HG03097 (cell line): ENCODE data around the gene SLAMF9.

Source experiments
- ATAC-seq: cut with Tn5 transposase; IDR thresholded peaks from one replicate; pipeline ENCODE4 v1.9.1; 2021; ENCODE audit not compliant: unreplicated experiment, low FRiP score

SLAMF9 gene

DNA sequence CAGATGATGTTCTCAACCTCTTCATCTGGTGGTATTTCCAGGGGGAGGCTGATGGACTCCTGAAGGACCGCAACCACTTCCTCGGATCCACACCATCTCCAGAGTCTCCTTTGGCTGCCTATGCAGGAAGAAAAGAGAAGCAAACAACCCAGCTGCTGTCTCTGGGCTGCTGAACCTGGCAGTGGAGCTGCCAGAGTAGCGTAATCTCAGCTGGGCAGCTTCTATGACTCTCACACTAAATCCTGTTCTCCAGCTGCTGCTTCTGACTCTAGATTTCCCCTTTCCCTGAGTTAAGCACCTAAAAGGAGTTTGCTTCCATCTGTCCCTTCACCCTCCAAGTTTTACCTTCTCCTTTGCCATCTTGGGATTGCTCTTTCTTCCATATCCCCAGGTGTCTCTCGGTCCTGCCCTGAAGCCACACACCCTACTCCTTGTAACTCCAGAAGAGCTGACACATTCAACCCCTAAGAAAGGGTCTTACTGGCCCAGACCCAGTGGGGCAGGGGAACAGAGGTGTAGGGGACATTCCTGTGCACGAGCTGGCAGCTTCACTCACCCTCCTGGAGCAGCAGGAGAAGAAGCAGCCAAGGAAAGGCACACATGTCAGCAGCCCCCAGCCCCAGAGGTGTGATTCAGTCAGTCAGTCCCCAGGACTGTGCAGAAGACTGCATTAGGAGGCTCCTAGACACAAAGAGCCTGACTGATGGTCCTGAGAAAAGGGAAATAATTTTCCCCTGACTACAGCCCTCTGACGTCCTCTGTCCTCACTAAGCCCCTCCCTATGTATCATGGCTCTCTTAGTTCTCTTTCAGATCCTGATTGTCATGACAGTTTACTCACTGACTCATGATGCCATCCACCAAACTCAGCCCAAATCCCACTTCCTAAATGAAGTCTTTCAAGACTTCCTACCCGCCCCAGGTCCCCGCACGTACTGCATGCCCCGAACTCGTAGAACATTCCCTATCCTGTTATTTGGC is at the start of gene SLAMF9:
TSS of gene SLAMF9 (minus strand) at position 702 of the 980 bp plus-strand sequence. CDS start at position 602, 100 bp downstream.
- ATAC-seq = no peak

DNA sequence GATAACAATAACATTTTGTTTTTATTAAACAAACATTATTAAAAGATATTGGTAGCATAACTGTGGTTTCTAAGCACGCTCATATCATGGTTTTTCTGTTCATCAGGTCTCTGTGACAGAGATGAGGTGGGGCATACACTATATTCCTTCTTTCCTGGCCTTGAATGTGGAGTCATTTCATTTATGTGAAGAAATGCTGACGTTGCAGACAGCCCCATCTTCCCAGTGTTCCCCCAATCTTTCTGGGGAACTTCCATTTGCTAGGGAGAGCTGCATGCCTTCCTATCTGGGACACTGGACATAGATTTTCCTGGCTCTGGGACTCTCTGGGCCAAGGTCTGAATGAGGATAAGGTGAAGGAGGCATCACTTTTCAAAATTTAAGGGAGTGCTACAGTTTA is 47.4 kb upstream of the SLAMF9 start:
- no peak for ATAC-seq

DNA sequence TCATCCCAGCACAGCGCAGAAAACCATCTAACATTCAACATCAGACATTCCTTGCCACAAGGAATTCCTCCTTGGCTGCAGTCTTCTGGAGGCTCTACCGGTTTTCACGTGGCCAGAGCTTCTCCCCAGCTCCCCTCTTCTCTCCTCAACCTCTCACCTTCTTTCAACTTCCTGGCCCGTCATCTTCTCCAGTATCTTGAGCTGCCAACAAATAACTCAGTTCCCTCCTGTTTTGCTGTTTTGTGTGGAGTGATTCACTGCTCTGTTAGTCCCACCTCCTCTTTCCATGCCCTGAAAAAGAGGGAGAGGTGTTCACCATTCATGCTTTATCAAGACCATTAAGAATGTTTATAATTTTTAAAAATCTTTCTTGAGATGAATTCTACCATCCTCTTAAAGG is 45.2 kb upstream of the SLAMF9 start:
- ATAC-seq = no peak

DNA sequence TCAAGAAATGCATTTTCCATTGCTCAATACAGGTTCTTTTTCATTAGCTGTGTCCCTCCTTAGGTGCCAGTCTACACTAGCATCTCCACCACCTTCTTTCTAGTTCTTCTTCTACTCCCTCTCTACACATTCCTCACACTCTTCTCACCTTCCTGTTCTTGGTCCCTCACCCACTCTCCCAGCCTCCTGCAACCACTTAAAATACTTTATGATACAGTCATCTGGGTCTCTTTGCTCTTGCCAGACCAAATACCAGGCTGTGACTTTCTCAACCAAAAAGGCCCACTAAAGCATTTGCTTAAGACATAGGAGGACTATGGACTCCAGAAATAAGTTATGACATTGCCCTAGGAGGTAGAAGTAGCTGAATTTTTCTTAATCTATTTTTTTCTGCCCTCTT is 42.6 kb upstream of the SLAMF9 start:
- no peak for ATAC-seq

DNA sequence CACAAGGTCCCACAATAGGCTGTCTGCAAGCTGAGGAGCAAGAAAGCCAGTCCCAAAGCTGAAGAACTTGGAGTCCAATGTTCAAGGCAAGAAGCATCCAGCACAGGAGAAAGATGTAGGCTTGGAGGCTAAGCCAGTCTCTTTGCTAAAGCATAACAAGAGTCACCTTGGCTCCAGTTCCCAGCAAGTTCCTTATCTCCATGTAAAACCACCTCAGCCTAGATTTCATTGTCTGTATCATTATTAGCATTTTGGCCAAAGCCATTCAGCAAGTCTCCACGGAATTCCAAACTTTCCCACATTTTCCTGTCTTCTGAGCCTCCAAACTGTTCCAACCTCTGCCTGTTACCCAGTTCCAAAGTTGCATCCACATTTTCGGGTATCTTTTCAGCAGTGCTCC is 40.9 kb upstream of the SLAMF9 start:
- ATAC-seq = no peak

DNA sequence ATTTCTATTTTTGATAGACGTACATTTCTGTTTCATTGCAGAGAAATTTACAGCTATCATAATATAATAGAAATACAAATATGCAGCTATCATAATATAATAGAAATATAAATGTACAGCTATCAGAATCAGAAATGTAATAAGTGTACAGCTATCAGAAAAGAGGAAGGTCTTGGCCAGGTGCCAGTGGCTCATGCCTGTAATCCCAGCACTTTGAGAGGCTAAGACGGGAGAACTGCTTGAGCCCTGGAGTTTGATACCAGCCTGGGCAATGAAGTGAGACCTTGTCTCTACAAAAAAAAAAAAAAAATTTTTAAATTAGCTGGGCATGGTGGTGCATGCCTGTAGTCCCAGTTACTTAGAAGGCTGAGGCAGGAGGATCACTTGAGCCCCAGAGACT is 39.9 kb upstream of the SLAMF9 start:
- ATAC-seq = no peak

DNA sequence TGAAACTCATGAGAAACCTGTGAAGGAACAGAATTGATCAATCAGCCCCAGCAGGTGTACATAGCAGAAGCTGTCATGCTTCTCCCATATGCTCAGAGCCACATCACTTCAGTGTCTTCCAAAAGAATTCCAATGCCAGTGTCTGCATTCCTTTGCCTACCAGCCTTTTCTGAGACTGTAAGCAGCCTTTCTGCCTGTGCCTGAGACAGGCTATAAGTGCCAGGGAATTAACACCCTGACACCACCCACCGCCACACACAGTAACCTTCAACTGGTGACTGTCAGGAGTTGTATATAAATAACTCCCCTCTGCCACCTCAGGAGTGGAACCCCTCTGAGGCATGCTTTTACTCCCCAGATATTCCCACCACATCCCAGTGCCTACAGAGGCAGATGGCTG is 38.1 kb upstream of the SLAMF9 start:
- no peak for ATAC-seq

DNA sequence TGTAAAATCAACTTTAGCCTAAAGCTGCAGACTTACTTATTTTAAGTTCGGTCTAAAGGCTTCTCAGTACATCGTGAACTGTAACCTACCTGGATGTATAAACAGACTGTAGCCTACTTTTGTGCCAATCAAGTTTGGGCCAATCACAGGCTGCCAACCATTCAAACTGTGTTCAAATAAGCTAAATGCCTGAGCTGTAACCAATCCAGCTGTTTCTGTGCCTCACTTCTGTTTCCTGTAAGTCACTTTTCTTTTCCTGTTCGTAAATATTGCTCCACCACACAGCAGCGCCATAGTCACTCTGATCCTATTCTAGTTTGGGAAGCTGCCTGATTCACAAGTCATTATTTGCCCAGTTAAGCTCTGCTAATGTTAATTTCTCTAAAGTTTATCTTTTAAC is 37.5 kb upstream of the SLAMF9 start:
- no peak for ATAC-seq

DNA sequence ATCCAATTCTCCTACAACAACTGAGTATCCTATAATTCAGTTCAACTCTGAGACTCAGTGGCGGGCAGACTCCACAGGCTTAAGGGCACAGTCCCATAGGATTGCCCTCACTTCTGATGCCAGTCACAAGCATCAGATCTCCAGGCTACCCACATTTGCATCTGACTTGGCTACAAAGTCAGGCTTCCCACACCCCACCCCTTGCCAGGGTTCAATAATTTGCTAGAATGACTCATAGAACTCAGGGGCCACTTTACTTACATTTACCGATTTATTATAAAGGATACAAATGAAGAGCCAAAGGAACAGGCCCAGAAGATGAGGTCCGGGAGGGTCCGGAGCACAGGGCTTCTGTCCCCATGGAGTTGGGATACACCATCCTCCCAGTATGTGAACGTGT is 36.0 kb upstream of the SLAMF9 start:
- ATAC-seq = no peak

DNA sequence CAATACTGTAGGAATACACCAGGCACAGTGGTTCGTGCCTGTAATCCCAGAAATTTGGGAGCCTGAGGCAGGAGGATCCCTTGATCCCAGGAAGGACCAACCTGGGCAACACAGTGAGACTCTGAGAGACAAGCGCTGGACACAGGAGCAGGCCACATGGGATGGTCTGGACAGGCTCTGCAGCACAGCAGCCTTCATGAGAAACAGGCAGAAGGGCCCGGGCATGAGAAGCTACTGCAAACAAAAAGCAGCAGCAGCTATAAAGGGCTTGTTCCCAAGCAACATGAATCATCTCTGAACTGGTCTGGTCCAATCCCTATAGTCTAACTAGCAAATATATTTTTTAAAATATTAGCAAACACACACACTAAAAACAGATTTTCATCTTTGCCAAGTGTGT is 35.5 kb upstream of the SLAMF9 start:
- ATAC-seq = no peak

DNA sequence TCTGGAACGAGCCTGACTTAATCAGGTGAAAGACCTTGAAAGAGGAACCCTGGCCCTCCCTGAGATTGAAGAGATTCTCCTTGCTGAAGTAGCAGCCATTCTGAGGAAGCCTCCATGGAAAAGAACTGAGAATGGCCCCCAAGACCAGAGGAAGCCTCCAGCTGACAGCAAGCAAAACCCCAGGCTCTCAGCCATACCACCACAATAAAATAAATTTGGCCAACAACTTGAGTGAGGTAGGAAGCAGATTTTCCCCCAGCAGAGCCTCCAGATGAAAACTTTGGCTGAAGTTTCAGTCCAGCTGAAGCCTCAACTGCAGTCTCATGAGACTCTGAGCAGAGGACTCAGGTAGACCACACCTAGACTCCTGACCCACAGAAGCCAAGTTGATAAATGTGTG is 34.0 kb upstream of the SLAMF9 start:
- ATAC-seq = no peak

DNA sequence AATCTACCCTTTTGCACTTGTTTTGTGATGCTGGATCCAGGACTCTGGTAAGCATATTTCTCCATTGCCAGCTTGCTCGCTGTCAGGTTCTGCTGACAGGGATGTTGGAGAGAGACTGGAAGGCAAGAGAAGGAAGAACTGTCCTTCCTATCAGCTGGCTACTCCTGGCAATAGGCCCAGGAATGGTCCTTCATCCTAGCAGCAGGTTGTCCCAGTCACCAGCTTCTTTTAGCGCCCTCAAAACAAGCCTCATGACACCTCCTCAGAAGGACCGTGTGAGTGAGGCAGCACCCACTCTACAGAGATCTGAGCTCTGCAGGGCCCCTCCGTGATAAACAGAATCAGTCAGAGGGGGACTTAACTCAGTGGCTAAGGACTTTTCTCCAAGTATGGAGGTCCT is 33.1 kb upstream of the SLAMF9 start:
- ATAC-seq = no peak

DNA sequence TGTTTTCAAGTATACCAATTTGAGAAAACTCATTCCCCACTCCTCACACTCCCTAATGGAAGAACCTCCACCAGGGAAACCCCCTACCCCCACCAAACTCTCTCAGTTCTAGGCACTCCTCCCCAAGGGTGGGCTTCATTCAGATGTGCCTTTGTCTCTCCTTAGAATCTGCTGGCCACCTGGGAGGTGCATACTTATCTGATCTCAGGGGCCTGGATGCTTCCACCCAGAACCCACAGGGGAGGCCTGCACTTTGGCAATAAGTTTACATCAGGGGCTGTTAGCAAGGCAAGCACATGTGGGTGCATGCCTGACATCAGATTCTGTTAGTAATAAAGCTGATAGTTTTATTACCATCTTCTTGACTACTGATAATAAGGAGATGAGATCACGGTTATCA is 32.5 kb upstream of the SLAMF9 start:
- no peak for ATAC-seq

DNA sequence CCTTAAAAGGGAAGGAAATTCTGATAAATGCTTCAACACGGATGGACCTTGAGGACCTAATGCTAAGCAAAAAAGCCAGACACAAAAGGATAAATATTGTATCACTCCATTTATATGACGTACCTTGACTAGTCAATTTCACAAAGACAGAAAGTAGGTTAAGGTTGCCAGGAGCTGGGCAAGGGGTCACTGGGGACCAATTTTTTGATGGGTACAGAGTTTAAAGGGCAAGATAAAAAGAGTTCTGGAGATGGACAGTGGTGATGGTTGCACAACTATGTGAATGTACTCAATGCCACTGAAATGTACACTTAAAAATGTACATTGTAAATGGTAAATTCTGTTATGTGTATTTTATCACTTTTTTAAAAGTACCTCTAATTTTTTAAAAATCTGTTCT is 32.1 kb upstream of the SLAMF9 start:
- ATAC-seq = no peak

DNA sequence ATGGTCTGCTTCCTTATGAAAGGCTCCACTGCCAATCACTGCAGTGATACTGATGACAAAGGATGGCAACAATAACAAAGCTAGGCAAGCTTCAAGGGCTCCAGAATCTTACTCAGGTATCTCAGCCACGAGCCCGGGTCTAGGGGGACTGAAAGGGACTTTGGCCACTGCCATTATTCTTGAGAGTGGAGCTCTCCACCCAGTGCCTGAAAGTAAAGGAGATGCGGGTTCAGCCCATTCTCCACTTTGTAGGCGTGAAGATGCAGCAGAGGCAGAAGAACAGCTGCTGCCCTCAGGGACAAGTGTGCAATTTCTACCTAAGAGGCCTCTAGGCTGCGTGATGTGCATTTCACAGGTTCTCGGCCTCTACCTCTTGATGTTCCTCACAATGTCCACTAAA is 31.4 kb upstream of the SLAMF9 start:
- no peak for ATAC-seq

DNA sequence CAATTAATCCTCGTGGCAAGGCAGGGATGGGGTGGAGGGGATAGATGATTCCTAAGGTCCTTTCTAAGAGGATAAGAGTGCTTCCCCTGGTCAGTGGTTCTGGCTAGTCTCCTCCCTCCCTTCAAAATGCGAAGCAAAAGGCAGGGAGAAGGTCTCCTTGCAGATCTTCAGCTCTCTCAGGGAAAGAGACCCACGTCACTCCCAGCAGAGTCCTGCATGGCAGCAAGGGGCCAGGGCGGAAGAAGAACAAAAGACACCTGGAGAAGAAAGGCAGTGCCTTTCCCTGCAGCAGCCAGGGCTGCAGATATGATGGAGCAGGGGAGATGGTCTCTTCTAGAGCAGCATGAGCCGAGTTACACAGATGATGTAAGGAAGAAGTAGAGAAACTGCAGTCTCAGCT is 29.6 kb upstream of the SLAMF9 start:
- ATAC-seq = no peak

DNA sequence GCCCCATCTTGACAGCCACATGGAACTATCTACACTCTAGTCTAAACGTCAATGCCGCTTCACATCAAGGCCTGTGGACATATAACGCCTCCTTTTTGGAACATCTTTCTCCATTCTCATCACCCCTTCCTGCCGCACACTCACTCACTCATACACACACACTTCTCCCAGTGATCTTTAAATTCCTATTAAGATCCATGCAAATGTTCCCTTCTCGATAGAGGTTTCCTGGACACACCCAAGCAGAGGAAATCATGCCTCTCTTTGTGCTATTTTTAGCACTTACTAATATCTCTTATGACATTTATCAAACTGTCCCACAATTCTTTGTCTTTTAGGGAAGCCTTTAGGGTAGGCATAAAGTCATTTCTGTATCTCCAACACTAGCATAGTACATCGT is 28.2 kb upstream of the SLAMF9 start:
- no peak for ATAC-seq

DNA sequence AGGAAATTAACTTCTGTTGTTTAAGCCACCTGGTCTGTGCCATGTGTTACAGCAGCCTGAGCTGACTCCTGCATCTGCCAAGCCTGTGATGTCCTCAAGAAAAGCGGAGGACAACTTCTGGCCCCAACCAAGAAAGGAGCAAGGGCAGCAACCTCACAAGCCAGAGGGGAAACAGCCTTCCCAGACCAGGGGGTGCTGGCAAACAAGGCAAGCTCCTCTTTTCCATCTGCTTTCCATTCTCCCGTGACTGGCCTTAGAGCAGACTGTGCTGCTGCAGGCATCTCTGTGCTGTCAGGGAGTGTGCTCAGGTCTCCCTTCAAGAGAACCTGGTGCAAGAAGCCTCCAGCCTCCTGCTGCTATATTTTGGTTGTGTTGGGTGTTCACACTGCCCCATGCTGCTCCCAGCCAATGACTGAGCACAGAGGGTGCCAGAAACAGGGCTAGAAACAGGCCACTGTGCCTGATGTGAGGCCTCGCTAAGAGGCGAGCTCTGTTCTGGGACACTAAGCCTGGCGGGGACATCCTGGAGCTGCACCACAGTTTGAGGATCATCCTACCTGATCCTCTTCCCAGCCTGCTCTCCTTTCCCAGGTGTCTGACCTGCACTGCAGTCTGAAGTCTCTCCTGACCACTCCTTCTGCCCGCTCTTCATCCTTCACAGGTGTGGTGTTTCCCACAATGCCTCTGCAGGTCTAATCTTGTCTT is 27.5 kb upstream of the SLAMF9 start:
- no peak for ATAC-seq

DNA sequence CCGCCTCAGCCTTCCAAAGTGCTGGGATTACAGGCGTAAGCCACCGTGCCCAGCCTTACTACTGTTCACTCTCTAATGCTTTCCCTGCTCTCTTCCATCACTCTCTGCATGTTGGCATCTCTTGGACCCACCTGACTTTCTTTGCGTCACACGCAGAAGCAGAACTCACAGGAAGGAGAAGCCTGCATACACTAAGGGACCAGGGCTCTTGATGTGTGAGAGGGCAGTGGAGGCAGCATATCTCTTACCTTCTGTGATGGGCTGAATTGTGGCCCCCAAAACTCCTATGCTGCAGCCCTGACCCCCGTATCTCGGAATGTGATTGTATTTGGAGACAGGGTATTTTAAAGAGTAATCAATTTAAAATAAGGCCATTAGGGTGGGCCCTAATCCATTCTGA is 26.7 kb upstream of the SLAMF9 start:
- no peak for ATAC-seq

DNA sequence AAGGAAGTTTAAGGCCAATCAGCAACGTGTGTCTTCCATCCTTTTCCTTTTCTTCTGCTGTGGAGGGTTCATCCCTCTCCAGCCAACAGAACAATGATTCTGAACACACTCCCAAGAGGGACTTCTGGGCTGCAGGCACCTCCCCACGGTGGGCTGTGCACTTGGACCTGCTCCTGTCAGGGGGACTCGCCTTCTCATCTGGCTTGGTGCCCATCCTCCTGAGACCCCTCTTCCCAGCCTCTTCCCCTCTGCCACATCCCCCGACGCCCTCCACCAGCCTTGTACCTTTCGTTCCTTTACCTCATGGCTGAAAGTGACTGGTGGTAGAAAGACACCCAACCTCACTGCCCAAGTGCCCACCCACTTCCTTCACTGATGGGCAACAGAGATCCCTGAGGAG is 26.0 kb upstream of the SLAMF9 start:
- no peak for ATAC-seq

DNA sequence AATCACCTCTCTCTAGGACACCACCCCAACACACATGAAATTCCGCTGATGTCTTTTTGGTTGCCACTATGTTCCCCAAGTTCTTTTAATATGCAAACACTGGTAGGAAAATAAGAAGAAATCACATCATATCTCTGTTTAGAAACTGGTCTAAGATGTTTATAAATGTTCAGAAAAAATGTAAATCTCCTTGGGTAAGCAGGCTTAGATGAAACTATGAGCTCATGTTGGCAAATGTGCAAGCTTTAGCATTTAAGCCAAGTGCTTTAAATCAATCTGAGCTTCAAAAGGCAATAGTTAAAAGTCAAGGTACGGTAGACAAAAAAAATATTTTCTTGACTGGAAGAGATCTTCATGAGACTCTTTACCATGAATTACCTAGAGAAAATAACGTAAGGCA is 25.2 kb upstream of the SLAMF9 start:
- no peak for ATAC-seq

DNA sequence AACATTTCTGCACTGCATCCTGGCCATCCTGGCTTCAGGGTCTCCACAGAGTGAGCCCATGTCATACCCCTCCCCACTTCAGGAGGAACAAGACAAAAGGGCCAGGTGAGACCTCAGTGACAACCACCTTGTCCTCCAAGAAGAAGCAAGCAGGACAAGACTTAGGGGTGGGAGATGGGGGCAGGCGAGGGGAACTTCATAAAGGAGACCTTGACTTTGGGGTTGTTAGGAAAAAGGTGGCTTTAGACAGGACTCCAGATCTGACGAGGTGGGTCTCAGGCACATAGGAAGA is 24.0 kb upstream of the SLAMF9 start:
- no peak for ATAC-seq
